HG02610 (cell line): ENCODE data around the gene CMTR2.
"Not testable (repeated sequence)": the region's sequence is repeated elsewhere in the genome, so short reads cannot be mapped to it uniquely, and the experiment has no call there.

Experiments used
- ATAC-seq: cut with Tn5 transposase; IDR thresholded peaks from one replicate; pipeline ENCODE4 v1.9.1; 2021; ENCODE audit warnings: mild to moderate bottlenecking, moderate library complexity; ENCODE audit not compliant: unreplicated experiment

CMTR2 gene

GRCh38 chr16:71288890-71289731 lies at the start of gene CMTR2:
CMTR2 (minus strand) TSS chr16:71289402; CDS start chr16:71285920, 3,482 bp downstream.
- ATAC-seq = peak; percentile 96

- ATAC-seq = no peak
Observed at GRCh38 chr16:71338632-71339031, 49.4 kb upstream of the CMTR2 start.

GRCh38 chr16:71338193-71338592 lies 49.0 kb upstream of the CMTR2 start:
- no peak for ATAC-seq

GRCh38 chr16:71337631-71338030 lies 48.4 kb upstream of the CMTR2 start:
- ATAC-seq = no peak

- ATAC-seq = no peak
Observed at GRCh38 chr16:71328151-71328550, 38.9 kb upstream of the CMTR2 start.

- no peak for ATAC-seq
Observed at GRCh38 chr16:71327720-71328119, 38.5 kb upstream of the CMTR2 start.

- ATAC-seq = no peak
Observed at GRCh38 chr16:71319999-71320398, 30.8 kb upstream of the CMTR2 start.

- ATAC-seq = no peak
Observed at GRCh38 chr16:71315269-71315668, 26.1 kb upstream of the CMTR2 start.

GRCh38 chr16:71313591-71313990 lies 24.4 kb upstream of the CMTR2 start:
- not testable (repeated sequence) for ATAC-seq

- no peak for ATAC-seq
Observed at GRCh38 chr16:71311553-71312158, 22.5 kb upstream of the CMTR2 start.

GRCh38 chr16:71303938-71304337 lies 14.7 kb upstream of the CMTR2 start:
- no peak for ATAC-seq

- ATAC-seq = no peak
Observed at GRCh38 chr16:71297341-71297634, 8.1 kb upstream of the CMTR2 start.

- ATAC-seq = no peak
Observed at GRCh38 chr16:71296584-71297340, 7.6 kb upstream of the CMTR2 start.

GRCh38 chr16:71295950-71296349 lies 6.7 kb upstream of the CMTR2 start:
- no peak for ATAC-seq

GRCh38 chr16:71293919-71294318 lies 4.7 kb upstream of the CMTR2 start:
- no peak for ATAC-seq

GRCh38 chr16:71292095-71292494 lies 2.9 kb upstream of the CMTR2 start:
- not testable (repeated sequence) for ATAC-seq

GRCh38 chr16:71289732-71290062 lies 495 bp upstream of the CMTR2 start:
- ATAC-seq = no peak

GRCh38 chr16:71288570-71288889 lies 672 bp downstream of the CMTR2 start:
- ATAC-seq = no peak

- ATAC-seq = no peak
Observed at GRCh38 chr16:71287911-71288310, 1.3 kb downstream of the CMTR2 start.

GRCh38 chr16:71287454-71287853 lies 1.7 kb downstream of the CMTR2 start:
- no peak for ATAC-seq

GRCh38 chr16:71283612-71284011 lies 5.6 kb downstream of the CMTR2 start:
- no peak for ATAC-seq

GRCh38 chr16:71282943-71283342 lies 6.3 kb downstream of the CMTR2 start:
- ATAC-seq = no peak
